Progenitor cell of endocrine pancreas (in vitro differentiated cells): ENCODE measurements around the gene NEURL1B. TPM values are rescaled to one million over a fixed set of nuclear protein-coding genes. Genes with fewer than 3 reads are reported as not detected.
"Not testable (repeated sequence)": the region's sequence is repeated elsewhere in the genome, so short reads cannot be mapped to it uniquely, and the experiment has no call there.

Experiments used
- DNase-seq: peaks from one replicate; pipeline ENCODE4 v3.0.0; 2021; ENCODE audit warnings: low spot score; ENCODE audit not compliant: unreplicated experiment
- H3K27ac Mint-ChIP-seq: 2 replicates; pipeline ENCODE4 v1.8.0; 2021; ENCODE audit warnings: mild to moderate bottlenecking, moderate library complexity, mixed read lengths
- H3K27me3 Mint-ChIP-seq: 2 replicates; pipeline ENCODE4 v1.8.0; 2021; ENCODE audit warnings: mixed read lengths
- H3K36me3 Mint-ChIP-seq: 2 replicates; pipeline ENCODE4 v1.8.0; 2022; ENCODE audit warnings: mixed read lengths; ENCODE audit not compliant: insufficient read depth
- H3K4me1 Mint-ChIP-seq: 2 replicates; pipeline ENCODE4 v1.8.0; 2021; ENCODE audit warnings: low read depth, mixed read lengths
- H3K4me3 Mint-ChIP-seq: 2 replicates; pipeline ENCODE4 v1.8.0; 2021; ENCODE audit warnings: low read depth, mild to moderate bottlenecking, moderate library complexity, mixed read lengths
- H3K9me3 Mint-ChIP-seq: 2 replicates; pipeline ENCODE4 v1.8.0; 2021; ENCODE audit warnings: low read depth, mixed read lengths
- total RNA-seq: library from RNA; stranded (reverse); gene quantifications from 2 replicates; pipeline ENCODE4 v1.2.1, GENCODE V29; 2021
- TF ChIP-seq, protein P1 (sequence below): fragments of 200-600 bp; sonication (generic); IDR thresholded peaks from one replicate; pipeline ENCODE4 v1.5.0; 2021; ENCODE audit warnings: antibody characterized with exemption, mild to moderate bottlenecking; ENCODE audit not compliant: unreplicated experiment

NEURL1B gene
- total RNA-seq, 1 donor from 2014 or later, result 4.0 TPM

DNA sequence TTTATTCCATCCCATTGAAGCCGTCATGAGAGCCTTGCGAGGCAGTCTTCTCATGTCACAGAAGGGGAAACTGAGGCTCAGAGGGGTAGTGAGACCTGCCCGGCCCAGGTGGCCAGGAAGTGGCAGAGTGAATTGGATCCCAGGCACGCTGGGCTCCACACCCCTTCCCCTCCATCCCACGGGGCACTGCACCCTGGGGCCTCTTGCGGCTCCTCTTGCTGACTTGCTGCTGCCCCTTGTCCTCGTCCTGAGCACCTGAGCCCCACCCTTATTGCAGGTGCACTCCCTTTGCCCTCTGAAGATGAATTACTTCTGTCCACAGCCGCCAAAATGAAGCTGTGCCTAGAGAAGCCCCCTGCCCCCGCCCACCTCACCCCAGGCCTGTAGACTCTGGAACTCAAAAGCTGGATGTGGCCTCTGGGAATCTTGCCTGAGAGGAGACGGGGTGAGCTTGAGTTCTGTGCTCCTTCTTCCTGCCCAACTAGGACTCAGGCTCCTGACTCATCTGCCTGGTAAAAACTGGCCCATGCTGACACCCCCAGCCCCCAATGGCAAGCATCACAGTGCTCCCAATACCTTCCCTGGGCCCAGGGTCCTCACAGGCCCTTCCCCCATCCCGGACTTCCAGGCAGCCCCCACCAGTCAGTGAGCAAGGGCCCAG lies 6.4 kb downstream of the NEURL1B start:
- H3K4me3 Mint-ChIP-seq, result no peak overlapping the region
- no peak overlapping the region for H3K27ac Mint-ChIP-seq
- no peaks in the 10 kb centered on the region for H3K9me3 Mint-ChIP-seq
- H3K27me3 Mint-ChIP-seq, result peaks cover 40% of the 10 kb centered on the region
- TF ChIP-seq, protein P1, sequence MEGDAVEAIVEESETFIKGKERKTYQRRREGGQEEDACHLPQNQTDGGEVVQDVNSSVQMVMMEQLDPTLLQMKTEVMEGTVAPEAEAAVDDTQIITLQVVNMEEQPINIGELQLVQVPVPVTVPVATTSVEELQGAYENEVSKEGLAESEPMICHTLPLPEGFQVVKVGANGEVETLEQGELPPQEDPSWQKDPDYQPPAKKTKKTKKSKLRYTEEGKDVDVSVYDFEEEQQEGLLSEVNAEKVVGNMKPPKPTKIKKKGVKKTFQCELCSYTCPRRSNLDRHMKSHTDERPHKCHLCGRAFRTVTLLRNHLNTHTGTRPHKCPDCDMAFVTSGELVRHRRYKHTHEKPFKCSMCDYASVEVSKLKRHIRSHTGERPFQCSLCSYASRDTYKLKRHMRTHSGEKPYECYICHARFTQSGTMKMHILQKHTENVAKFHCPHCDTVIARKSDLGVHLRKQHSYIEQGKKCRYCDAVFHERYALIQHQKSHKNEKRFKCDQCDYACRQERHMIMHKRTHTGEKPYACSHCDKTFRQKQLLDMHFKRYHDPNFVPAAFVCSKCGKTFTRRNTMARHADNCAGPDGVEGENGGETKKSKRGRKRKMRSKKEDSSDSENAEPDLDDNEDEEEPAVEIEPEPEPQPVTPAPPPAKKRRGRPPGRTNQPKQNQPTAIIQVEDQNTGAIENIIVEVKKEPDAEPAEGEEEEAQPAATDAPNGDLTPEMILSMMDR, result no peak
- no peaks in the 10 kb centered on the region for H3K4me1 Mint-ChIP-seq
- H3K36me3 Mint-ChIP-seq, result no peaks in the 10 kb centered on the region
- no peak for DNase-seq

DNA sequence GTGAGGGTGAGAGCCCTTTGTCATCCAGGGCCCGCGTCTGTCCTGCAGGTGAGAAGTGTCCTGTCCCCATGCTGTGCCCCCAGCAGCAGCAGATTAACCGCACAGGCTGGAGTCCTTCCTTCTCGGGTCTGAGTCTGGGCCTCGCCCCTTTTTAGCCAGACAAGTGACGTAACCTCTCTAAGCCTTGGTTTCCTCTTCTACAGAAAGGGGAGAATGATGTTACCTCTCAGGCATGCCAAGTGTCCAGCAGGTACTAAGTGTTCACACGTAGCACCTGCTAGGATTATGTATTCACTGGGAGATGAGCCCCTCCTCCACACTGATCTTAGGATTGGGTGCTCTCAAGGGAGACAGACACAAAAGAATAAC lies 6.9 kb downstream of the NEURL1B start:
- Mint-ChIP-seq H3K27ac (no peak overlapping the region), H3K4me1 (no peaks in the 10 kb centered on the region), H3K27me3 (peaks cover 35% of the 10 kb centered on the region), H3K9me3 (no peaks in the 10 kb centered on the region), H3K4me3 (no peak overlapping the region), H3K36me3 (no peaks in the 10 kb centered on the region)
- DNase-seq, result no peak
- TF ChIP-seq, protein P1, result no peak

DNA sequence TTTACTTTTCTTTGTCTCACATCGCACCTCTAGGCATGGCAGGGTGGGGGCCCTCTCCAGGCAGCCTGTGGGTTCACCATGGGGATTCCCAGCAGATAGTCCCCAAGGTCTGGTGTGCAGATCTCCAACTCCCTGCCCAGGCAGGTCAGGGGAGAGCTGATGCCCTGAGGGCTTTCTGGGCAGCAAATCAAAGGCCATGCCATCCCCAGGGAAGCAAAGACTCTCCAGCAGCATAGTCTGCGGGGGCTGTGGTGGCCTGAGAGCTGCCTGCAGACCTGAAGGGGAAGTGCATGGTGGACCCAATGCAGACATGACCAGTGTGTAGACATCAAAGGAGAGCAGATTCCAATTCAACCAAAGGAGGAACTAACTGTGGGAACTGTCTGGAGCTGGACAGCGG lies 7.7 kb downstream of the NEURL1B start:
- no peak overlapping the region for H3K27ac Mint-ChIP-seq
- H3K27me3 Mint-ChIP-seq, result peaks cover 27% of the 10 kb centered on the region
- no peak for DNase-seq
- no peaks in the 10 kb centered on the region for H3K36me3 Mint-ChIP-seq
- TF ChIP-seq, protein P1, result no peak
- H3K4me3 Mint-ChIP-seq, result no peak overlapping the region
- no peaks in the 10 kb centered on the region for H3K4me1 Mint-ChIP-seq
- no peaks in the 10 kb centered on the region for H3K9me3 Mint-ChIP-seq

DNA sequence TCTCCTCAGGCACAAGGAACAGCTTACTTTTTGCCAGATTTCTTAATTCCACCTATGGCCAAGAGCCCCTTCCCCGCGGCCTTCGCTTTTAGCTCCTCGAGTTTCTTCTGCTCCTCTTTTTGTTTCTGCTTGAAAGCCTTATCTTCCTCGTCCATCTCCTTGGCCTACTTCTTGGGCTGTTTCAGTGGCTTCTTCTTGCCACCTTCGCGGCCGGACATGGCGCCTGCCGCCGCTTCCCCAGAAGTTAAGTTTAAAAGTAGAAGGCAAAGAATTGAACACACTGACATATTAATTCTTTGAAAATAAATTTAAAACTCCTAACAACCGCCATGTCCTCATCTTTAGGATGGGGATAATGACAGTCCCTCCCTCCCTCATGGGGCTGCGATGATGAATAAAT lies 15.4 kb downstream of the NEURL1B start:
- not testable (repeated sequence) for DNase-seq, H3K4me3 Mint-ChIP-seq, H3K27me3 Mint-ChIP-seq, H3K4me1 Mint-ChIP-seq, H3K36me3 Mint-ChIP-seq, H3K27ac Mint-ChIP-seq
- peaks cover 13% of the 10 kb centered on the region for H3K9me3 Mint-ChIP-seq

DNA sequence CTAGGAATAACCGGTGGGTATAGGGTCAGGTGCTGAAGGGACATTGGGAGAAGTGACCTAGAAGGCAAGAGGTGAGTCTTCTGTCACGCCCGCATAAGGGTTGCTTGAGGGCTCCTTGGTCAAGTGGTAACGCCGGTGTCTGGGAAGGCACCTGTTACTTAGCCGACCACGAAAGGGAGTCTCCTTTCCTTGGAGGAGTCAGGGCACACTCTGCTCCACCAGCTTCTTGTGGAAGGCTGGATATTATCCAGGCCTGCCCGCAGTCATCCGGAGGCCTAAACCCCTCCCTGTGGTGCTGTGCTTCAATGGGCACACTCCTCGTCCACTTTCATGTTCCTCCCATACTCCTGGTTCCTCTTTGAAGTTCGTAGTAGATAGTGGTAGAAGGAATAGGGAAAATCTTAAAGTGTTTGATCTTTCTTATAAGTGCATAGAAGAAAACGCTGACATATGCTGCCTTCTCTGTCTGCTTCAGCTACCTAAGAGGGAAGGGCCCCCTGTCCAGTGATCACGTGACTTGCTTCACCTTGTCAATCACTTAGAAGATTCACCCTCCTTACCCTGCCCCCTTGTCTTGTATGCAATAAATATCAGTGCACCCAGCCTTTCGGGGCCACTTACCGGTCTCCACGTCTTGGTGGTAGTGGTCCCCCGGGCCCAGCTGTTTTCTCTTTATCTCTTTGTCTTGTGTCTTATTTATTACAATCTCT lies 16.6 kb downstream of the NEURL1B start:
- H3K4me3 Mint-ChIP-seq, DNase-seq, H3K4me1 Mint-ChIP-seq, H3K36me3 Mint-ChIP-seq, H3K27ac Mint-ChIP-seq, H3K27me3 Mint-ChIP-seq: not testable (repeated sequence)
- H3K9me3 Mint-ChIP-seq, result peaks cover 13% of the 10 kb centered on the region

DNA sequence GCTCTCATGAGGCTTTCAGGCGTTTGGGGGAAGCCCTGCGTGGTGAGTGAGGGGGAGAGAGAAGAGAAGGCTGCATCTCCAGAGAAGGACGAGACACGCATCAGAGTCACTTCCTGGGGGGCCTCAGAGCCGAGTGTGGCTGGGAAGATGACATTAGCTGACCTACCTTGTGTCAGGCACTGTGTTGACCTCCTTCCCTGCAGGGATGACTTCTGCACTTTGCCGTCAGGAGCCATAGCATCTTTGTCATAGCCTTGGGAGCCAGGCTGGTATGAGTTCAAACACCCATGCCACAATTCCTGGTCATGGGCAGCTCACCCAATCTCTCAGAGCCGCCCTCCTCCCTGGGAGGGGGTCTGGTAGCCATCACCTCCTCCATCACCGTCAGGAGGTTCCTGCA lies 17.3 kb downstream of the NEURL1B start:
- peaks cover 13% of the 10 kb centered on the region for H3K9me3 Mint-ChIP-seq
- peaks cover 3% of the 10 kb centered on the region for H3K36me3 Mint-ChIP-seq
- no peaks in the 10 kb centered on the region for H3K27me3 Mint-ChIP-seq
- H3K27ac Mint-ChIP-seq, result no peak overlapping the region
- DNase-seq, result no peak
- TF ChIP-seq, protein P1, result no peak
- H3K4me1 Mint-ChIP-seq, result peaks cover 10% of the 10 kb centered on the region
- H3K4me3 Mint-ChIP-seq, result no peak overlapping the region
